WERI-Rb-1 (cell line): ENCODE data around the gene DNAJC16.

ENCODE experiments used
- DNase-seq: peaks from one replicate; pipeline ENCODE4 v3.0.0-alpha.2; 2020
- H3K27ac ChIP-seq: fragments of 250-450 bp; sonication (Bioruptor Pico); 2 replicates; pipeline ENCODE4 v1.5.1; 2020; ENCODE audit warnings: mild to moderate bottlenecking, moderate library complexity
- H3K27me3 ChIP-seq: fragments of 250-450 bp; sonication (Bioruptor Pico); 2 replicates; pipeline ENCODE4 v1.5.1; 2021; ENCODE audit warnings: mild to moderate bottlenecking, low read depth, moderate library complexity; ENCODE audit not compliant: insufficient read depth, severe bottlenecking
- H3K36me3 ChIP-seq: fragments of 250-450 bp; sonication (Bioruptor Pico); 2 replicates; pipeline ENCODE4 v1.5.1; 2020; ENCODE audit warnings: mild to moderate bottlenecking, moderate library complexity
- H3K4me3 ChIP-seq: 2 replicates; pipeline ENCODE4 v1.5.1; 2011; ENCODE audit warnings: low read depth, mild to moderate bottlenecking, control low read depth, low read length
- H3K9me3 ChIP-seq: fragments of 250-450 bp; sonication (Bioruptor Pico); 2 replicates; pipeline ENCODE4 v1.5.1; 2021; ENCODE audit warnings: mild to moderate bottlenecking, moderate library complexity; ENCODE audit not compliant: severe bottlenecking
- TF ChIP-seq, protein P1 (sequence below): IDR thresholded peaks from 2 replicates; pipeline ENCODE4 v1.5.1; 2011; ENCODE audit warnings: low read depth, mild to moderate bottlenecking, control low read depth, inconsistent platforms, low read length

The DNAJC16 gene

DNA sequence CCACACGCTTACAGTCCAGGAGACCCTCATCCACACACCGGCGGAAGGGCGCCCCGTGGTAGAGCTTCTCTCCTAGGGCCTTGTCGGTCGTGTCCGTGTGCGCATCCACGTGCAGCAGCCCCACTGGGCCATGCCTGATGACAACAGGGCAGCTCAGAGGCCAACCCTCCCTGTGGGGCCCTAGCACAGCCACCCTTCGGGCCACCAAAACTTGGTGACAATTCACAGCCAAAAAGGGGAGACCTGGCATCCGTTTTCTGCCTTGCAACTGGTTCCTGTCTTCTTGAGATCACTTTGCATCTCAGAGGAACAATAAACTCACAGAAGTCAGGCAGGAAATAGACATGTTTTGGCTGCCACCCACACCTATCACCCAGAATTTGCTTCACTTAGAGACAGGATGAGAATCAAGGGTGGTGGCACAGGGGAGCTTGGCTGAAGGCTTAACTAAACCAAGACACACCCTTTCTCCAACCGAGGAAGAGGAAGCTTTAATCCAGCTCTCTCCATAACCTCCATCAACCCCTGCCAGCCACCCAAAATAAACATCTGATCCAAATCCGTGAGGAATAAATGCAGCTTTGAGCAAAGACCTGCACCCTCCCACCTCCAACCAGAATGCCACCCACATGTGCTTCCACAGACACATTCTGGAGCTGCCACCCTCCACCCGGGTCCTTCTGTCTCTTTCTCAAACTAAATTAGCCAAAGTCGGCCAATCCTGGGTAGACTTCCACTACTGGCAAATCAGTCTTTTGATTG is 52.5 kb downstream of the DNAJC16 start:
- no peak for DNase-seq
- Histone ChIP-seq H3K36me3 (no peaks in the 10 kb centered on the region), H3K27me3 (no peaks in the 10 kb centered on the region), H3K4me3 (no peak overlapping the region), H3K9me3 (no peaks in the 10 kb centered on the region), H3K27ac (no peak overlapping the region)
- TF ChIP-seq, protein P1, sequence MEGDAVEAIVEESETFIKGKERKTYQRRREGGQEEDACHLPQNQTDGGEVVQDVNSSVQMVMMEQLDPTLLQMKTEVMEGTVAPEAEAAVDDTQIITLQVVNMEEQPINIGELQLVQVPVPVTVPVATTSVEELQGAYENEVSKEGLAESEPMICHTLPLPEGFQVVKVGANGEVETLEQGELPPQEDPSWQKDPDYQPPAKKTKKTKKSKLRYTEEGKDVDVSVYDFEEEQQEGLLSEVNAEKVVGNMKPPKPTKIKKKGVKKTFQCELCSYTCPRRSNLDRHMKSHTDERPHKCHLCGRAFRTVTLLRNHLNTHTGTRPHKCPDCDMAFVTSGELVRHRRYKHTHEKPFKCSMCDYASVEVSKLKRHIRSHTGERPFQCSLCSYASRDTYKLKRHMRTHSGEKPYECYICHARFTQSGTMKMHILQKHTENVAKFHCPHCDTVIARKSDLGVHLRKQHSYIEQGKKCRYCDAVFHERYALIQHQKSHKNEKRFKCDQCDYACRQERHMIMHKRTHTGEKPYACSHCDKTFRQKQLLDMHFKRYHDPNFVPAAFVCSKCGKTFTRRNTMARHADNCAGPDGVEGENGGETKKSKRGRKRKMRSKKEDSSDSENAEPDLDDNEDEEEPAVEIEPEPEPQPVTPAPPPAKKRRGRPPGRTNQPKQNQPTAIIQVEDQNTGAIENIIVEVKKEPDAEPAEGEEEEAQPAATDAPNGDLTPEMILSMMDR: no peak

DNA sequence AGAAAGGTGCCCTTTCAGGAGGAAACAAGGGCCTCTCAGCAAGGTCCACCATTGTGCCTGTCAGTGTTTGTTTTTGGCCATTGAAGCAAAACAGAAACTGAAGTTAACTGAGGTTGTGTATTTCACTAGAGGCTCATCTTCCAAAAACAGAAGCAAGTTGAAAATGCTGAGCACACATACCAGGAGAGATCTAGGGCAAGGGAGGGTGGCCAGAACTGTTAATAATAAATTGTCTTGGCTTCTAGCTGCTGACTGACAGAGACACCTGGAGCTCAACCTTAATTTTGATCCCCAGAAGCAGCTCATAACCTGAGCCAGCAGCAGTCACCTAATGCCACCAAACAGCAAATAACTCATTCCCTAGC is 53.0 kb downstream of the DNAJC16 start:
- Histone ChIP-seq H3K4me3 (no peak overlapping the region), H3K27ac (no peak overlapping the region), H3K36me3 (no peaks in the 10 kb centered on the region), H3K9me3 (no peaks in the 10 kb centered on the region), H3K27me3 (no peaks in the 10 kb centered on the region)
- TF ChIP-seq, protein P1: no peak
- DNase-seq: no peak

DNA sequence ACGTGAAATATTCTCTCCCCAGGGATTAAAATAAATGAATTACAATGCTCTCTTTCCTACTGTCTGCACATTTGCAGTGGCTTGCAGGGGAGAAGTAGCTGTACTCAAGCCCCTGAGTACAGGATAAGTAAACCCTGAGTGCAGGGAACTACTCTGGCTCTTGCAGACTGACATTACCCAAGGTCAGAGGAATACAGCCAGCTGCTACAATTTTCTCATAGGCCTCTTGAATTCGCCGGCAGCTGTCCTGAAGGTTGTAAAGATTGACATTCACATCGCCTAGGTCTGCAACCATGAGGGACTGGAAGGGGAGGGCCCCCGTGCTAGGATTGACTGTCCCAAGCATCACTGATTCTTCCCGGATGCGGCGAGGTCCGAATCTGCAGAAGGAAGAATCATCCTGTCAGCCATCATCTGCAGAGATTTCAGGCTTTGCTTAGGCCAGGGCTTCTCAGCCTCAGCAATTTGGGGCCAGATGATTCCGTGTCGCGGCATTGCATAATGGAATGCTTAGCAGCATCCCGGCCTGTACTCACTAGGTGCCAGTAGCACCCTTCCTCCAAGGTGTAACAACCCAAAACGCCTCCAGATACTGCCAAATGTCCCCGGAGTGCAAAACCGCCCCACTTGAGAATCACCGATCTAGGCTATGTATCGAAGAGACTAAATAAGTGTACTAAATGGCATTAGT is 56.5 kb downstream of the DNAJC16 start:
- H3K27me3 ChIP-seq: no peaks in the 10 kb centered on the region
- no peaks in the 10 kb centered on the region for H3K36me3 ChIP-seq
- no peak for DNase-seq
- H3K4me3 ChIP-seq: no peak overlapping the region
- TF ChIP-seq, protein P1: no peak
- H3K9me3 ChIP-seq: no peaks in the 10 kb centered on the region
- H3K27ac ChIP-seq: no peak overlapping the region

DNA sequence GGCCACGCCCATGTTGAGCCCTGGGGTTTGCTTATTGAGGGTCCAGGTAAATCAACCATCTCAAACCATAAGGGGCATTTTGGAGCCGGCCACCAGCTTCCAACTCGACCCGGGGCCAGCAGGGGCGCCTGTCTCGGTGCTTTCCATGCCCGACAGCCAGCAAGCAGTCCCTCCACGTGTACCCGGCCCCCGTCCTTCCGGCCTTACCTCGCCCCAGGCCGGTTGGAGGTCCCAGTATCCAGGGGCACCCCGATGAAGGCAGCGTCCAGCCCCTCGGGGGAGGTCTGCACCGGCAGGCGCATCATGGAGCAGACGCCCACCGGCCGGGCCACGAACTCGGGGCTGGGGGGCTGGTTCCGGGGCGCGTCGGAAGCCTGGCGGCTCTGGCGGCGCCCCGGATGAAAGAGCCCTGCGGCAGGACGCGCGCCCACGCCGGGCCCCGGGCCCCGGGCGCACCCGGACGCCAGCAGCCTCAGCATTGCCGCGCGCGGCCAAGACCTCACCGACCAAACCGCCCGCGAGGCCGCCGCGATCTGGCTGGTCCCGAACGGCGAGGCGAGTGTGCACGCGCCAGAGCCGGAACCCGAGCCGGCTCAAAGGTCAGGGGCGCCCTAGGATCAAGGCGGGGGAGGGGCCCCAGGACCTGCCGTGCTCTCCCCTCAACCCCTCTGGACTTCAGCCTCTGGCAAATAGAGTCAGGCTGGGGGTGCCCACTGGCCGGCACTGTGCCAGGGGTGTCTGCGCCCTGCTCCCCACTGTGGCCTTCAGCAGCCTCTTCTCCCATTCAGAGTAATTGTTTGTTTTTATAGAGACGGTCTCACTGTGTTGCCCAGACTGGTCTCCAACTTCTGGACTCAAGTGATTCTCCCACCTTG is 58.1 kb downstream of the DNAJC16 start, which contains the start of gene AGMAT:
Gene AGMAT (minus strand): TSS at position 563 of the 875 bp plus-strand sequence. CDS start 84 bp downstream, at position 479.
- peak; percentile 63 for DNase-seq
- H3K27ac ChIP-seq: no peak within 1 kb of the TSS; the same call in 1 of the 2 replicates
- peak within 1 kb of the TSS; percentile 42 for H3K4me3 ChIP-seq
- no peaks in the 10 kb centered on the region for H3K27me3 ChIP-seq
- H3K36me3 ChIP-seq: no peaks in the 10 kb centered on the region
- no peaks in the 10 kb centered on the region for H3K9me3 ChIP-seq
- TF ChIP-seq, protein P1: peak; percentile 59

DNA sequence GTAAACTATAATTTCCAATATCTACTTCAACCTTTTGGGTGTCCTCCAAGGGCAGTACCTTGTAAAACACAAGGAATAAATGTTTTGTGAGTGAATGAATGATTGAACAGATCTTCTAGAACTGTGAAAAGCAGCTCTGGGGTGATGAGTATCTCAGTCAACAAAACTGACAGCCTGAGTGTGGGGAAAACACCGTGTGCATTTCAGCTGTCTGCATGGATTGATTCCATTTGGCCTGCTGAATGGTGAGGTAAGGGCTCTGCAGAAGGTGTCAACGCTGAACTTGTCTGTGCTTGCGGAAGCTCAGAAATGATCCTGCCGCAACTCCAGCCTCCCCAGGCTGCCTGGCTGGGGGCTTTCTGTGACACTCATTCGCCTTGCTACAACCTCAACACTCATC is 65.6 kb downstream of the DNAJC16 start:
- H3K27me3 ChIP-seq: no peaks in the 10 kb centered on the region
- H3K4me3 ChIP-seq: no peak overlapping the region
- no peaks in the 10 kb centered on the region for H3K36me3 ChIP-seq
- H3K9me3 ChIP-seq: no peaks in the 10 kb centered on the region
- DNase-seq: no peak
- TF ChIP-seq, protein P1: no peak
- no peak overlapping the region for H3K27ac ChIP-seq
